DMS 273 treated with DMSO at 0.1 percent for 48 hours (cell line): ENCODE data around the gene DNM3.
"Not testable (repeated sequence)": the region's sequence is repeated elsewhere in the genome, so short reads cannot be mapped to it uniquely, and the experiment has no call there.

Source experiments
- DNase-seq: peaks from one replicate; lab custom pipeline; 2025; lab: John Stamatoyannopoulos, UW

Gene DNM3

DNA sequence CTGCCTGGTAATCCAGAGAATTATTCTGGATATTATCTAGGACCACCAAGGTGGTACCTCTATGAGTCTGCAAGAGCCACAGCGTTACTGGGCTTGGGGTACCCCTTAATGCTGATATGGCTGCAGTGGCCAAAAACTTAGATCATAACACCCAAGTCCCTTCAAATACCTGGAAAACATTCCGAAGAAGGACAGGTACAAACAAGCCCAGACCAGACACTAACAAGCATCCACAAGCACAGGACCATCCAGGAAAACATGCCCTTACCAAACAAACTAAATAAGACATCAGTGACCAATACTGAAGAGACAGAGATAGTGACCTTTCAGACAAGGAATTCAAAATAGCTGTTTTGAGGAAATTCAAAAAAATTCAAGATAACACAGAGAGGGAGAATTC, 582.0 kb downstream of the DNM3 start:
- DNase-seq, result no peak

GRCh38 chr1:172425339-172425738, 584.0 kb downstream of the DNM3 start:
- no peak for DNase-seq

- no peak for DNase-seq
These were observed 585.9 kb downstream of the DNM3 start for GRCh38 chr1:172427191-172427590.

DNA sequence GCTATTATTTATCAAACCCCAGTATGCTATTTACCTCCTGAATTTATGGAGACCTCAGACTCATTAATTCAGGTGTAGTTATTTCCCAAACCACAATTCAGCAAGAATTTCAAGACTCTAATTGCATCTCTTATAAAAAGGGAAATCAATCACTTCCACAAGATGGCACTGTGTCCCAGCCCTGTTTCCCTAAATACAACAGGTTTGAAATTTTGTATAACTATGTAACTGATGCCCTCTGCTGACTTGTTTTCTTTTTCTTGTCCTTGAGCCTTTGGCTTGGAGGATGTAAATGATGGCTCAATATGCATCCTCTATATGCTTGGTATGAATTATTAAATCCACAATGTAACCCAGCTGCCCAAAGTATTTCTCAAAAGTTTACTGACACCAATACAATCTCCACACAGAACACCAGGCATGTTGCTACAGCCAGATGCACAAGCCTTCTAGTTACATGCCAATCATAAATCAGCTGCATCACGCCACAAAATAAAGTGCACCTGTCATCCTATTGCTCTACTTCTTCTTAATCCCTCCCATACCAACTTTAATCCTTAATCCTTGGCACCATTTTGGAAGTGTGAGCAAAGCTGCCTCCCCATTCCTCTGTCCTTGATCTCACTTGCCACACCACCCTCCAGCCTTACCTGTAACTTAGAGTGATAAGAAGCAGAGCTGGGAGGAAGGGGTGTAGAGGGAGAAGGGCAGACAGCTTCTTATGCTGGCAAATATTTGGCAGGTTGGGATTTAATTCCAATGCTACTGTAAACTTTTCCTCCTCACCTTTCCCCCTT, 588.2 kb downstream of the DNM3 start:
- DNase-seq, result peak; percentile 59

DNA sequence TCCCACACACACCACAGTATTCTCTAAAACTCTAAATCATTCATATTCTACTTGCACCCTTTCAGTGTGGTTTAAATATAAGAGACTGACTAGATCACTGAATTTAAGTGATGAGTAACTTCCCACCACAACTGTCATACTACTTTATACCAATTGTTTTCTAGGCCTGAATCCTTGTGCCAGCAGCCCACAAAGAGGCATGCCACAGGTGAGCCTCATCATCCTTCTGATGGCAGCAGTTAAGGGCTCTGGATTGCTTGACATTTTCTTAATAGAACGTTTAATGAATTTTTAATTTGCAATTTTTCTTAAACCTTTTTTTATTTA, 588.8 kb downstream of the DNM3 start:
- DNase-seq, result no peak

DNA sequence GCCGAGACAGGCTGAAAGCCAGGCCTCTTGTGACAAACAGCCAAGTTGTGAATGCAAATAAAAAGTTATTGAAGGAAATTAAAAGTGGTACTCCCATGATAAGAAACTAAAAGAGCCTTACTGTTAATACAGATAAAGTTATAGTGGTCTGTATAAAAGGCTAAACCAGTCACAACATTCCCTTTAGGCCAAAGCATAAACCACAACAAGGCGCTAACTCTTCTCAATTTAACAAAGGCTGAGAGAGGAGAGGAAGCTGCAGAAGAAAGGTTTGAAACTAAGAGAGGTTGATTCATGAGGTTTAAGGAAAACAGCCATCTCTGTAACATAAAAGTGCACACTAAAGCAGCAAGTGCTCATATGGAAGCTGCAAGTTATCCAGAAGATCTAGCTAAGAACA, 589.9 kb downstream of the DNM3 start:
- no peak for DNase-seq

- no peak for DNase-seq
These were observed 590.5 kb downstream of the DNM3 start for GRCh38 chr1:172431721-172432192.

DNA sequence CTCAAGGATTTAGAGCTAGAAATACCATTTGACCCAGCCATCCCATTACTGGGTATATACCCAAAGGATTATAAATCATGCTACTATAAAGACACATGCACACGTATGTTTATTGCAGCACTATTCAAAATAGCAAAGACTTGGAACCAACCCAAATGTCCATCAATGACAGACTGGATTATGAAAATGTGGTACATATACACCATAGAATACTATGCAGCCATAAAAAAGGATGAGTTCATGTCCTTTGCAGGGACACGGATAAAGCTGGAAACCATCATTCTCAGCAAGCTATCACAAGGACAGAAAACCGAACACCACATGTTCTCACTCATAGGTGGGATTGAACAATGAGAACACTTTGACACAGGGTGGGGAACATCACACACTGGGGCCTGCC, 595.9 kb downstream of the DNM3 start:
- DNase-seq, result not testable (repeated sequence)

DNA sequence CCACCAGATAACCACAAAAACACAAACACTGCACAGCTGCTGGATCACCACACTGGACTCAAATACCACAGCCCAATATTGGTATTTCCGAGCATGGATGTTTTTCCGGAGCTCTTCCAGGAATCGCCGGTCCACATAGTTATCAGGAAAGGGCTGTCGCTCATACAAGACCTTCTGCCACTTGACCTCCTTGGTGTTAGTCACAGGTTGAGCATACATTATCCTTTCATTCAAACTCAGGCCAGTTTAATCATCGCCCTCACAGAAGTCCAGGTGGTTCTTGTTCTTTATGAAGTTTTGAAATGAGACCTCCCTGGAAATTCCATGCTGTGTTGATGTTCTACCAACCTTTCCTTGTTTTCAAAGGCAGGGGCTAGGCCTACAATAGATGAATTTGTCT, 601.1 kb downstream of the DNM3 start:
- no peak for DNase-seq

DNA sequence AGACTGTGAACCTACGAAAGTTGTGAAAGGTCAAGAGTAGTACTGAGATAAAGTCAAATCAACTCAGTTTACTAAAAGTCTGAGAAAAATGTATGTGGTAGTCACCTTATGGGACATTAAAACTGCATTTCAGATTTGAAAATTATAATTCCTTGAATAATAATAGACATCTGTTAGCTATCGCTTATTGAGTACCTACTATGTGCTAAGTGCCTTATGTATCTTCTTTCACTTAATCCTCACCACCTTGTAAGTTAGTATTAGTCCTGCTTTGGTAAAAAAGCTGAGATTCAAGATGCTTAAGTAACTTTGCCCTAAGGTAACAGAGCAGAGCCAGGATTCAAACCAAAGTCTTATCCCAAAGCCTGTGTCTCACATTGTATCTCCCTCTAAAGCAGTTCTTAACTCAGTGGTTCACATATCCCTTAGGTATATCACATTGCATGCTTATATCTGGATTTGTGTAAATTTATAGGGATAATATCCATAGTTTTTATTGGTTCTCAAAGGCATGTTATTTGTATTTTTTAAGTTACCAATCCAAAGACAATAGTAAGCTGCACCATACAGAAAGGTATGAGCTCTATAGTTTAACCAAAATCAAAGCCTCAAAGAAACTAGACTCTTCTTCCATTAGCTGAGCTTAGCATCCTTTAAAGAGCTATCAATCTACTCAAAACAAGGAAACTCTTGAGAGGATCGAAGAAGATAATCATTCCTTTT, 601.7 kb downstream of the DNM3 start:
- DNase-seq, result no peak

GRCh38 chr1:172443666-172444453, 602.6 kb downstream of the DNM3 start, which contains the start of gene PIGC:
PIGC (minus strand) TSS chr1:172444069; CDS start chr1:172442622, 1,447 bp downstream.
- peak; percentile 60 for DNase-seq

DNA sequence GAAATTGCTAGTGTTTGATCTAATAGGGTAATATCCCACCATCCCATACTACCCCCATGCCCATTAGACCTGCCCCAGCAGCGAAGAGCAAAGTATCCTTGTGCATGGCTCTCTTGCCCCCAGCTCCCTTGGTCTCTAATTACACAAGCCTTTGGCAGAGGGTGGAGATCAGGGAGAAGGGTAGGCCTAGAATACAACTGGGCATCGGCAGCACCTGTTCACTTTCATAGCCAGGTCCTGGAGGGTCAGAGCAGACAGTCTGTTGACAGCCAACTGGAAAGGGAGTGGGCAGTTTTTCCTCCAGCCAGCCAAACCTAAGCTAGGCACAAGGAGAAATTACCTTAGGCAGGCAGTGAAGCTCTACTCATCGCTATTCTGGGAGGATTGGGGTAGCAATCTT, 605.2 kb downstream of the DNM3 start:
- no peak for DNase-seq

DNA sequence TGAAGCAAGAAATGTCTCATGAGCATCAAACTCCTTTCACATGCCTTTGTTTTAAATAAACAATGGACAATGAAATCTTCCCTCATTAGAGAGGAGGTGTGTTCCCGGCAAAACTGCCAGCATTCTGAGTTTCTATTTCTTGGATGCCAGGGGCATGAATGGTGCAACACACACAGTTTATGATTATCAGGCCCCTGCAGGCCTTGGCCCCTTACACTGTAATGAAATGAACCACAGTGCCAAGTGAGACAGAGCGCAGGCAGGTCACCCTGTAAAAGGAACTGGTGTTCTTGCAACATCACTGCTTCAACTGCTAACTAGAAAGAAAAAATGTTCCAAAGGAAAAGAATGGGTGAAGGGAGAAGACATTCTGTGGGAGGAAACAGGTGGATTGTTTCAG, 606.3 kb downstream of the DNM3 start:
- no peak for DNase-seq

DNA sequence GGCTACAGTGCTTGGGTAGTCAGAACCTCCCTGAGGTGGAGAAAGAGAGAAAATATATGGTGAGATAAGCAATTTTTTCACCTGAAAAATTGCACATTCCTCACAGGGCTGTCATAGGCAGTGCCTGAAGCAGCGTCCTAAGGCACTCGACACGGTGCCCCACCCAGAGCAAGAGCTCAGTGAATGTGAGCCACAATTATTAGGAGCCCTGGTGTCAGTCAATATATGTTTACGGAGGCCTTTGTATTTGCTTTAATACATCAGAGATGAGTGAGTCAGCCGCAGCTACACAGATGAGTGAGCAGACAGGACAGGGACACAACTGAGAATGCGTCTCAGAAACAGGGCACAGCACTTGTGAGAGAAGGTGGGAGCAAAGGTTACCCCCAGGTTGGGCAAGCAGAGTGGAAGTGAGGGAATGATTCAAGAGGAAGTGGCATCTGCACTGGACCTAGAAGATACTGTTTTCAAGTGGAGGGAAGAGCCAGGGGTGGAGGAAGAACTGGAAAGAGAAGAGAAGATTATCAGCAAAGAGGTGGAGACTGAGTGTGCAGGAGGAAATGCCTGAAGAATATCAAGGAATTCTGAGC, 607.8 kb downstream of the DNM3 start:
- DNase-seq, result no peak

GRCh38 chr1:172449585-172450523, 608.6 kb downstream of the DNM3 start:
- DNase-seq, result peak; percentile 35

- no peak for DNase-seq
These were observed 609.2 kb downstream of the DNM3 start for GRCh38 chr1:172450524-172450885.

DNA sequence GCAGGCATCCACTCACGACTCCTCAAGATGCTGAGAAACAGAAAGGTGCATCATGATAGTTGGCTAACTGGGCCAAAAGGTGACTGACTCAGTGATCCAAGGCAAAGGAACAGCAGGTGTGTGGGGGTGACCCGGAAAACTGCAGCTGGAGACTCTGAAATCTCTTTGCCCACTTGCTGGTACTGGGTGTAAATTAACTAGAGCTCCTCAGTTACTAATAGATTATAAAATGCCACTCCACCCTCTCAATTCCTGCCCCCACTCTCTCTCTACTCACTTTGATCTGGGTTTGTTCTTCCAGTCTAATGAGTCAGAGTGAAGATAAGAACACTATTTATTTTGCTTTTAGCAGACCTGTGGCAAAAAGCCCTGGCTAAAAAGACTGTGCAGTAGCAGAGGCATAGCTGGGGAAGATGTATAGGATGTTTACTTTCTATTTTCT, 609.7 kb downstream of the DNM3 start:
- no peak for DNase-seq

DNA sequence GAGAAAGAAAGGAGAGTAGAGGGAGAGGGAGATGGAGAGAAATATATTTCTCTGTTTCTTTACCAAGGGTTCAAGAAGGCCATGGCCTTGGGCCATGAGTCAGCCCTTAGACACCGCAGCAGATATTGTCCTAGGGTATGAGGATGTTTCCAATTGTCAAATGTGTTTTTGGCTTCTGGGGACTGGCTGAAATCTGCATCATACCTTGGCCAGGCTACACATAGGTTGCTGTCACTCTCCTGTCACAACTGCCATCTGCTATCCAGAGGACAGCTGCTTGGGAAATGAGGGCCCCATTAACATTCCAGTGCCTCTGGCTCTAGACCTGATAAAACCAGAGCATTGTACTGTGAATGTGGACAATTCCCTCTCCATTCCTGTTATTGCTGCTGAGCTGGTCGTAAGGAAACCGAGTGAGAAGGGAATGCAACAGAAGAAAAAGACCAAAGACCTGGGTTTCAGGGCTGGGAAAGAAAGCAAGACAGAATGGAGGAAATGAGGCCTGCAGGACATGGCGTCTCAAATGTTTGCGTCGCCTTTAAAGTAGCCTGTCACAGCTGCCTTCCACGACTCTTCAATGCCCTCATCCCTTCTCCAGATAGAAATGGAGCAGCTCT, 611.3 kb downstream of the DNM3 start:
- no peak for DNase-seq

GRCh38 chr1:172453153-172453545, 611.9 kb downstream of the DNM3 start:
- DNase-seq, result no peak

- no peak for DNase-seq
These were observed 612.3 kb downstream of the DNM3 start for GRCh38 chr1:172453607-172454006.

GRCh38 chr1:172455451-172455850, 614.2 kb downstream of the DNM3 start:
- DNase-seq, result no peak
